HG03139 (cell line): ENCODE data around the gene VPS37D.
"Not testable (repeated sequence)": the region's sequence is repeated elsewhere in the genome, so short reads cannot be mapped to it uniquely, and the experiment has no call there.

Experiments
- ATAC-seq: cut with Tn5 transposase; IDR thresholded peaks from one replicate; pipeline ENCODE4 v1.9.1; 2021; ENCODE audit not compliant: unreplicated experiment

The VPS37D gene, protein sequence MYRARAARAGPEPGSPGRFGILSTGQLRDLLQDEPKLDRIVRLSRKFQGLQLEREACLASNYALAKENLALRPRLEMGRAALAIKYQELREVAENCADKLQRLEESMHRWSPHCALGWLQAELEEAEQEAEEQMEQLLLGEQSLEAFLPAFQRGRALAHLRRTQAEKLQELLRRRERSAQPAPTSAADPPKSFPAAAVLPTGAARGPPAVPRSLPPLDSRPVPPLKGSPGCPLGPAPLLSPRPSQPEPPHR

DNA sequence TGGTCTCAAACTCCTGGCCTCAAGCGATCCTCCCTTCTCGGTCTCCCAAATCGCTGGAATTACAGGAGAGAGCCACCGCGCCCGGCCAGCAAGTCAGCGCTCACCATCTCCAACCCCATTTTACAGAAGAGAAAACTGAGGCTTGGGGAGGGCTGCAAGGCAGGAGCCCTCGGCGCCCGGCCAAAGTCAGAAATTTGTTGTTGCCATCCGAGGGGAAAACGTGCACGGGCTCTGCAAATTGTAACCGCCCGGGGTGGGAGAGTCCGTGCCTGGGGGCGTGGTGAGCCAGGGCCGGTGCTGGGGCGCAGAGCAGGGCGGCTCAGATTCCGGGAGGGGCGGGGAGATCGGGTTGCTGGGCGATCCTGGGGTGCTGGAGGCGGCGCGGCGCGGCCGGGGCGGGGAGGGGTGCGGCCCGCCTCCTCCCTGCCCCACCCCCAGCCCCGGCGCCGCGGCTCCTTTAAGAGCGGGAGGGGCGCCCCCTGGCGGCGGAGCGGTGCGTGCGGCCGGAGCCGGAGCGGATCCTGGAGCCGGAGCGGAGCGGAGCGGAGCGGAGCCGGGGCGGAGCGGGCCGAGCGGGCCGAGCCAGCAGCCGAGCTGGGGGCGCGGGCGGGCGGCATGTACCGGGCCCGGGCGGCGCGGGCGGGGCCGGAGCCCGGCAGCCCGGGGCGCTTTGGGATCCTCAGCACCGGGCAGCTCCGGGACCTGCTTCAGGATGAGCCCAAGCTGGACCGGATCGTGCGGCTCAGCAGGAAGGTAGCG, at the start of gene VPS37D:
VPS37D (plus strand) TSS at position 488 of the 759 bp plus-strand sequence; CDS start at position 616, 128 bp downstream.
- ATAC-seq, result peak; percentile 96

DNA sequence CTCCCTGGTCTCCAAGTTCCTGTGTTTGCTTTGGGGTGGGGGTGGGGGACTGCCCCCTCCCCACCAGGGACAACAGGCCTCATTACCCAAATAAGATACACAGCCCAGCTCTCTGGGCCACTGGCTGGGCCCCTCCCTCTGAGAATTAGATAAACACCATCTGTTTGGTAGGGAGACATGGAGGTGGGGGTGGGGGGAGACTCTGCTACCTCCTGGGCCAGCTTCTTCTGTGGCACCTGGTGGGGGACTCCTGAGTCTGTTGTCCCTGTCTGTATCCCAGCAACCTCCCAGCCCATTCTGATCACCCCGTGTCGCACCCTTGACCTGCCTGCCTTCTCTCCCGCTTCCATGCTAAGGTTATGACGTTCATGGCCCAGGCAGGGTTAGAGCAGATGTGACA, 49.1 kb upstream of the VPS37D start:
- ATAC-seq, result no peak

DNA sequence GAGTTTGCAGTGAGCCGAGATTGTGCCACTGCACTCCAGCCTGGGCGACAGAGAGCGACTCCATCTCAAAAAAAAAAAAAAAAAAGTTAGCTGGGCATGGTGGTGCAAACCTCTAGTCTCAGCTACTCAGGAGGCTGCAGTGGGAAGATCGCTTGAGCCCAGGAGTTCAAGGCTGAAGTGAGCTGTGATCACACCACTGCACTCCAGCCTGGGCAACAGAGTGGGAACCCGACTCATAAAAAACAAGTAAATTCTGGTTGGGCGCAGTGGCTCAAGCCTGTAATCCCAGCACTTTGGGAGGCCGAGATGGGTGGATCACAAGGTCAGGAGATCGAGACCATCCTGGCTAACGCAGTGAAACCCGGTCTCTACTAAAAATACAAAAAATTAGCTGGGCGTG, 48.2 kb upstream of the VPS37D start:
- not testable (repeated sequence) for ATAC-seq

DNA sequence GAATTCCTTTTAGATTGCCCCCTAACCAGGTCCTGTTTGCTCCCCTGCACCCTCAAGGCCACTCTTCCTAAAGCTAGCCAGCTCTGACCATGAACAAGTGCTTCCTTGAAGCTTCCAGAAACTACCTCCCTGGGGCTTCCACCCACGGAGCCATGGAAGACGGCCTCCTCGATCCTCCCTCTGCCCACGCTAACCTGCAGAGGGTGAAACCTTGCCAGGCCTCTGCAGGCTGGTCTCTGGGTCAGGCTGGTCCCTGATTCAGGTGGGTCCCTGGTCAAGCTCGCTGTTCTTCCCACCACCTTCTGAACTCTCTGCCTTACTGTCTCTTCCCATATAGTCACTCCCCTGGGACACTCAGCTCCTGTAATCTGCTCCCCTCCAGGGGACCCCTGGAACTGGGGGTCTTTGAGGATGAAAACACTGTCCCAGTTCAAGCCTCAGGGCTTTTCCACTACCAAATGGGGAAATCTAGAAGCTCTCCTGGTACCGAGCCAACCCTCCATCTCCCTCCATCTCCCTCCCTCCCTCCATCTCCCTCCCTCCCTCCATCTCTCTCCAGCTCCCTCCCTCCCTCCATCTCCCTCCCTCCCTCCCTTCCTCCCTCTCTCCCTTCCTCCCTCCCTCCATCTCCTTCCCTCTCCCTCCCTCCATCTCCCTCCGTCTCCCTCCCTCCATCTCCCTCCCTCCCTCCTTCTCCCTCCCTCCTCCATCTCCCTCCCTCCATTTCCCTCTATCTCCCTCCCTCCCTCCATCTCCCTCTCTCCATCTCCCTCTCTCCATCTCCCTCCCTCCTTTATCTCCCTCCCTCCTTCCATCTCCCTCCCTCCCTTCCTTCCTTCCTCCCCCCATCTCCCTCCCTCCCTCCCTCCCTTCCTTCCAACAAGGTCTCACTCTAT, 46.2 kb upstream of the VPS37D start:
- ATAC-seq, result no peak

DNA sequence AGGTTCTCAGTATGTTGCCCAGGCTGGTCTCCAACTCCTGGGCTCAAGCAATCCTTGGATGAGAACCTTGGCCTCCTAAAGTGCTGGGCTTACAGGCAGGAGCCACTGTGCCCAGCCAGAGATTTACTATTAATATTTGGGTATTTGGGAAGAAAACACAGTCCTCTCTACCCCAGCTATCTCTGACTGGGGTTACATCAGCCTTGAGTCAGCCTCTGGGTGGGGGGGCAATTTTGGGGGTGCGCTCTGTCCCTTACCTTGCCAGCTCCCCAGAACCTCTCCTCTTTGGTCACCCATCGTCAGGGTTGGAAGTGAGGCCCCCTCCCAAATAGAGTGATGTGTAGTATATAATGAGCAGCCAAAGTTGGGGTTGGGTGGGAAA, 45.1 kb upstream of the VPS37D start:
- ATAC-seq, result no peak

DNA sequence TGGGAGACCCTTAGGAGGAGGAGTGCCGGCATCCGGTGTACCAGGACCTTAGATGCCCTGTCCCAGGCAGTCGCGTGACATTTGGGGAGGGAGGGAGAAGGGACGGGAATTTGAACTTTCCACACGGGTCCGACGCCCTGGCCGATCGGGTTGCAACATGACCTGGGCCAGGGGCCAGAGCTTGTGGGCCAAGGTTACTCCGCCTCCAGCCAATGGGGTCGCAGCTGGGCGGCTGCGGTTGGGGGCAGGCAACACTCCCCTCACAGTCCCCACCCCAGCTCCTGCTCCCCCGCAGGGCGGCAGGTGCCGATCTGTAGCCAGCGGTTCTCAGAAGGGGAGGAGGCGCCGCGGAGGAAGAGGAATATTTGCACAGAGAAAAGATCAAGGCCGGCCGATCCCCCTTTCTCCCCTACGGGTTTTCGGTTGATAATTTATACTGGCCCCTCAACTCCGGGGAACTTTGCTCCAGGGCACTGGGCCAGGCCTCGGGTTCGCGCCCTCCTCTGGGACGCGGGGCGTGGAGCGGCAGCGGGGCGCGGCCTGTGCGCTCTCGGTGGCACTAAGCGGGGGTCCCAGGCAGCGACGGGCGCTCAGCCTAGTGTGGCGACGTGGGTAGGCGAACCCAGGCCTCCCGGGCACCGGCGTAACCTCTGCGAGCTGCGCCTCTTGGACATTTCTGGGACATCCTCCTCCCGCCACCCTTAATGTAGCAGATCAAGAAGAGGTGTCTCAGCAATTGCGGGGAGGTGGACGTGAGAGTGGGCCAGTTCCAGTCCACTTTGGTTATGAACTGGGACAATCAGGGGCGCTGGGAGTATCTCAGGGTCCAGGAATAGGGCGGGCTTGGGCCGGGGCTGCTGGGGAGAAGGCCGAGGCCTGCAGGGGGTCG, 44.5 kb upstream of the VPS37D start:
- ATAC-seq, result no peak

DNA sequence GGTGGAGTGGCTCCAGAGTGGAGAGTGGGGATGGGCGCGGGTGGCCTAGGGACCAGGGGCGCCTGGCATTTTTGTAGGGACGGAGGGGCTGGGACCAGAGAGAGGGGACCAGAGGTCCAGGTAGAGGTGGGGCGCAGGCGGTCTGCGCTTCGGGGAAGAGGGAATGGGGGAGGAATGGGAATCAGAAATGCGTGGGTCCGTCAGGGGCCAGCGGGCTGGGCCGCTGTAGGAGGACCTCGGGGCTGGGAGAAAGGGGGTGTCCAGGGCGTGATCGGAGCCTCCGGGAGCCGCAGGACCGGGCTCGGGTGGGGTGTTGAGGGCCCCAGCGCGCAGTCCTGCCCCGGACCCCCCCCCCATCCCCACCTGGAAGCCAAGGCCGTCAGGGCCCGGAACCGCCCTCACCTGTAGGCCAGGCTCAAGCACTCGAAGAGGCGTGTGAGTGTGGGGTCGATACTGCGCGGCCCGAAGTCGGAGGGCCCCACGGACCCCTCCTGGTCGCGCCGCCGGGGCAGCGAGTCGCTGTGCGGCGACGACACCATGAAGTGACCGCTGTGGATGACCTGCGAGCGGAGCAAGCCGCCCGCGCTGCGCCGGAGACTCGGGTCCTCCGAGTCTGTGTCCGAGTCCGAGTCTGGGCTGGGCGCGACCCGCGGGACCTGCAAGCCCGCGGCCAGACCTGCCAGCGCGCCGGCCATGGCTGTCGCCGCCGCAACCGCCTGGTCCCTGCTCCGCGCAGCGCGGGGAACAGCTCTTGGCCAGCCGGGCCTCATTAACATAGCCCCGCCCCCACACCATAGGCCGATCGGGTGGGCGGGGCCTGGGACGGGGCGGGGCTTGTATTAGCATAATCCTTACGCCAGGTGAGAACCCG, 43.6 kb upstream of the VPS37D start, which contains the start of gene MLXIPL:
MLXIPL (minus strand) TSS at position 725 of the 871 bp plus-strand sequence; CDS start at position 695, 30 bp downstream.
- no peak for ATAC-seq

DNA sequence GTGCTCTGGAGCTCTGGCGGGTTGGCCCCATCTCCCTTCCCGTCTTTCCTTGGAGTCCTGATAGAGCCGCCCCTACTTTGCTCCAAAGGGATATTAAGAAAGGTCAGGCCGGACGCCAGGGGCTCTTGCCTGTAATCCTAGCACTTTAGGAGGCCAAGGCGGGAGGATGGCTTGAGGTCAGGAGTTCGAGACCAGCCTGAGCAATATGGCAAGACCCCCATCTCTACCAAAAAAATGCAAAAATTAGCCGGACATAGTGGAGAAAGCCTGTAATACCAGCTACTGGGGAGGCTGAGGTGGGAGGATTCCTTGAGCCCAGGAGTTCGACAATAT, 43.0 kb upstream of the VPS37D start:
- no peak for ATAC-seq

DNA sequence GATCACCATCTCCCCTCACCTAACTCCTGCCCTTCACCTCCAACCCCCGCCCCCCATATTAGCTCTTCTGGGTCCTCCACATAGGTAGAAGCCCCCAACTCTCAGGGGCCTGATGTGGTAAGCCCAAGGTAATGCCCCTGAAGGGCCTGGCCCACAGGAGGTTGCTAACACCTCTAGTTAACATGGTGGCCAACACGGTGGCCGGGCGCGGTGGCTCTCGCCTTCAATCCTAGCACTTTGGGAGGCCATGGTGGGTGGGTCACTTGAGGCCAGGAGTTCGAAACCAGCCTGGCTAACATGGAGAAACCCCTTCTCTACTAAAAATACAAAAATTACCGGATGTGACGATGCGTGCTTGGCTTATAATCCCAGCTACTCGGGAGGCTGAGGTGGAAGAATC, 42.4 kb upstream of the VPS37D start:
- no peak for ATAC-seq

DNA sequence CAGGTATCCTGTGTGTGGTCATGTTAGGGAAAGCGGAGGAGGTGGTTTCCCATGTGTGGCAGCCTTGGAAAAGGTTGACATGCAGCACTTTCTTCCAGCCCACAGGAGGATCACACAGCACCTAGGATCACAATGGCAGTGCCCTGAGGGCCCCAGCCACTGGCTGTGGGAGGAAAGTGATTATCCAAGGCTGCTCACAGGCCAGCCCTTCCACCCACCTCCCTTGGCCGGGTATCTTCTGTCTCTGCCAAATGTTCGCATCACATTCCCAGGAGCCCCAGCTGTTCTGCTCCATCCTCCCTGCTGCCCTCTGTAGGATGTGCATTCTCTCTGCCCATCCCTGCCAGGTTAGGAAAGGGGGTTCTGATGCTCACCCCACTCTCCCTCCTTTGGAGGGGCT, 40.8 kb upstream of the VPS37D start:
- no peak for ATAC-seq

DNA sequence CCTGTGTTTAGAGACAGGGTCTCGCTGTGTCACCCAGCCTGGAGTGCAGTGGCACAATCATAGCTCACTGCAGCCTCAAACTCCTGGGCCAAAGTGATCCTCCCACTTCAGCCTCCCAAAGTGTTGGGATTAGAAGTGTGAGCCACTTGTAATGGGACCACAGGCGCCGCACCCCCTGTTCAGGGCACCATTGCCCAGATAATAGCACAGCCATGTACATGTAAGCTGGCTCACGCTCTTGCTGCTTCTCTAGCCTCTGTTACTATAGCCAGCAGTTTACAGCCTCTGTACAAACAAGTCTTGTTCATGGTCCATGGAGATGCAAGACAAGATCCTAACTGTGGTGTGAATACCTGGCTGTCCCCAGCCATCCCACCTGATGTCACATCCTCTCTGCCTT, 39.1 kb upstream of the VPS37D start:
- no peak for ATAC-seq

DNA sequence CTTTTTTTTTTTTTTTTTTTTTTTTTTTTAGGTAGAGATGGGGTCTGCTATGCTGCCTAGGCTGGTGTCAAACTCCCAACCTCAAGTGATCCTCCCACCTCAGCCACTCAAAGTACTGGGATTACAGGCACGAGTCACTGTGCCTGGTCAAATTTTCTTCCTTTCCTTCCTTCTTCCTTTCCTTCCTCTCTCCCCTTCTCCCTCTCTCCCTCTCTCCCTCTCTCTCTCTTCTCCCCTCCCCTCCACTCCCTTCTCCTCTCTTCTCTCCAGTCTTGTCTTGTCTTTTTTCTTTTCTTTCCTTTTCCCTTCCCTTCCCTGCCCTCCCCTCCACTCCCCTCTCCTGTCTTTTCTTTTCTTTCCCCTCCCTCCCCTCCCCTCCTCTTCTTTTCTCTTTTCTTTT, 36.1 kb upstream of the VPS37D start:
- no peak for ATAC-seq

DNA sequence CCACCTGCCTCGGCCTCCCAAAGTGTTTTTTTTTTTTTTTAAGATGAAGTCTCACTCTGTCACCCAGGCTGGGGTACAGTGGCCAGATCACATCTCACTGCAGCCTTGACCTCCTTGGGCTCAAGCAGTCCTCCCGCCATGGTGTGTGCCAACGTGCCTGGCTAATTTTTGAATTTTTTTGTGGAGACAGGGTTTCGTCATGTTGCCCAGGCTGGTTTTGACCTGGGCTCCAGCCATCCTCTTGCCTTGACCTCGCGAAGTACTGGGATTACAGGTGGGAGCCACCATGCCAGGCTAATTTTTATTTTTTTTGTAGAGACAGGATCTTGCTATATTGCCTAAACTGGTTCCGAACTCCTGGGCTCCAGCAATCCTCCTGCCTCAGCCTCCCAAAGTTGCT, 34.3 kb upstream of the VPS37D start:
- ATAC-seq, result no peak

DNA sequence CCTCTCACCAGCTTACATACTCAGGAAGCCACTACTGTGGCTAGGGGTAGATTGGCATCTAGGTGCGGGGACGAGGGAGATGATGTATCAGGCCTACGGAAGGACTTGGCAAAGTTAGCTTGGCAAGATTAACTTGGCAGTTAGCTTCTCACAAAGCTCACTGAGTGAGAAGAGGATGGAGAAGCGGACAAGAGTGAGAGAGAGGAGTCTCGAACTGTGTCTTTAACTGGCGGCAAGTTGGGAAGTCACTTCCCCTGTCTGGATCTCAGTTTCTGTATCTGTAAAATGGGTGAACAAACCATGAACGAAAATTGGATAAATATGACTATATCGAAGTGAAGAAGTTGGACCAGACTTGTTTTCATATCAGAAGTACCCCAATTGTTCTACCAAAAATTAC, 33.8 kb upstream of the VPS37D start:
- no peak for ATAC-seq

DNA sequence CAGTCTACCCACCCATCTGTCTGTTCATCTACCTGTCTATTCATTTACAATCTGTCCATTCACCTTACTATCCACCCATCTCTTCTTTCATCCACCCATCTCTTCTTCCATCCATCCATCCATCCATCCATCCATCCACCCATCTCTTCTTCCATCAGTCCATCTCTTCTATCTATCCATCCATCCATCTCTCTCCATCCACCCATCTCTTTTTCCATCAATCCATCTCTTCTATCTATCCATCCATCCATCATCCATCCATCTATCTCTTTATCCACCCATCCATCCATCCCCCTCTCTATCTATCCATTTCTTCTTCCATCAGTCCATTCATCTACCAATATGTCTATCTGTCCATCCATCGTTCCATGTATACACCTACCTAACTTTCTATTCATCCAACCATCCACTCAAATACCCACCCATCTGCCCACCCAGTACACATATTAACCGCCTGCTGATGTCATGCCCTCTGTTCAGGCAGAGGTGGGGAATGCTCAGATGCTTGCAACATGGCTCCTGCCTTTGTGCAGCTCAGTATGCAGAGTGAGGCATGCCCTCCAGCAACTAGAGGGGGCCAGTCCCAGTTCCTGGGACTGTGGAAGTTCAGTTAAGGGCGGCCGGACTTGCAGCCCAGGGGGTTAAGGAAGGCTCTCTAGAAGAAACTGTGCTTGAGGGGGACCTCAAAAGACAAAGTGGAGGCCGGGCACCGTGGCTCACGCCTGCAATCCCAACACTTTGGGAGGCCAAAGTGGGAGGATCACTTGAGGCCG, 32.0 kb upstream of the VPS37D start:
- ATAC-seq, result no peak

DNA sequence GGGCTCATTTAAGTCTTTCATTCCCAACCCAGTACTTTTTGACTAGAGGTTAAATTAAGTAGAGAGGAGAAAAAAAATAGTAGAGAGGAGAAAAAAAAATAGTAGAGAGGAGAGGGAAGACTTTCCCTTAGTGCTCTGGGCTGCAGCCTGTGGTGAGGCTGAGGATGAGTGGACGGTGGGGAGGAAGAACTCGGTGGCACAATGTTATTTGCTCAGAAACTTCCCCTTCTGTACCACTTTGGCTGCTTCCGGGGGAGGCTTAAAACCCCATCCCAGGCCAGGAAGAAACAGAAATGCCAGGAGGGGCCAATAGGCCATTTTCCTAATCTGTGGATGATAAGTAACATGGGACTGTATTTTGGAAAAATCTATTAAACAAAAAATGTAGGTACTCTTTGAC, 28.7 kb upstream of the VPS37D start:
- ATAC-seq, result no peak

DNA sequence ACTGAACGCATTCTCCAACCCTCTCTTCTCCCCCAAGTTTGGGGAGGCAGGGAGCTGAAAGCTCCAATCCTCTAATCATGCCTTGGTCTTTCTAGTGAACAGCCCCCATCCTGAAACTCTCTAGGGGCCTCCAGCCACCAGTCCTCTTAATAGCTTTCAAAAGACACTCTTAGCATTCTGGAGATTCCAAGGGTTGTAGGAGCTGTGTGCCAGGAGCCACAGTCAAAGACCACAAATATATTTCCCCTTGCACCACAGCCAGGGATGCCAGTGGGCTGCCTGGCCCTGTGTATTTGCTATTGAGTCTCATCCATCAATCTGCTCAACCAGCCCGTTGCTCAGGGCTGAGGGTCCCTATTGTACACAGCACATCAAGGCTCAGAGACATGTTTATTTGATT, 24.8 kb upstream of the VPS37D start:
- ATAC-seq, result no peak

DNA sequence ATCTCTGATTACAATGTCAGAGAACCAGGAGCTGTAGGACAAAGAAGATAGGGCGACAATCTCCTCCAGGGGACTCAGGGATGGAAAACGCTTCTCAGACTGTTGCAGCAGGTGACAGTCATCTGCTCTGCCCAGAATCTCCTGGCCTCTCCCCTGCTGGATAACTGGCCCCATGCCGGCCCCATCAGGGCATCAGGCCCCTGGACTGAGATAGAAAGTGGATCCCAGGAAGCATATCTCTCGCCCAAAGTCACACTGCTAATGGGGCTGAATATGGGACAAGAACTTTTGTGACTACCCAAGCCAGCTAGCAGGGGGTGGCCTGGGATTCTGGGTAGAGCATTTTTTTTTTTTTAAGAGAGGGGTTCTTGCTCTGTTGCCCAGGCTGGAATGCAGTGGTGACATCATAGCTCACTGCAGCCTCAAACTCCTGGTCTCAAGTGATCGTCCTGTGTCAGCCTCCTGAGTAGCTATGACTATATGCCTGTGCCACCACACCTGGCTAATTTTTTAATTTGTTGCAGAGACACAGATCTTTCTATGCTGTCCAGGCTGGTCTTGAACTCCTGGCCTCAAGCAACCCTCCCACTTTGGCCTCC, 22.8 kb upstream of the VPS37D start:
- no peak for ATAC-seq
